OCI-LY7 (cell line): ENCODE data around the gene ZNF763.

Source experiments
- EZH2phosphoT487 ChIP-seq: fragments of 200-600 bp; sonication (generic); IDR thresholded peaks from 2 replicates; pipeline ENCODE4 v1.6.1; 2018; ENCODE audit warnings: low read depth, borderline replicate concordance, mild to moderate bottlenecking, mixed run types, antibody characterized with exemption, low read length, moderate library complexity, mixed read lengths
- TF ChIP-seq, protein P1 (sequence below): fragments of 200-600 bp; sonication (generic); conservative IDR thresholded peaks from 2 replicates; pipeline ENCODE4 v1.5.1; 2014; ENCODE audit warnings: mild to moderate bottlenecking, antibody characterized with exemption, low read length, moderate library complexity, mixed read lengths

DNA sequence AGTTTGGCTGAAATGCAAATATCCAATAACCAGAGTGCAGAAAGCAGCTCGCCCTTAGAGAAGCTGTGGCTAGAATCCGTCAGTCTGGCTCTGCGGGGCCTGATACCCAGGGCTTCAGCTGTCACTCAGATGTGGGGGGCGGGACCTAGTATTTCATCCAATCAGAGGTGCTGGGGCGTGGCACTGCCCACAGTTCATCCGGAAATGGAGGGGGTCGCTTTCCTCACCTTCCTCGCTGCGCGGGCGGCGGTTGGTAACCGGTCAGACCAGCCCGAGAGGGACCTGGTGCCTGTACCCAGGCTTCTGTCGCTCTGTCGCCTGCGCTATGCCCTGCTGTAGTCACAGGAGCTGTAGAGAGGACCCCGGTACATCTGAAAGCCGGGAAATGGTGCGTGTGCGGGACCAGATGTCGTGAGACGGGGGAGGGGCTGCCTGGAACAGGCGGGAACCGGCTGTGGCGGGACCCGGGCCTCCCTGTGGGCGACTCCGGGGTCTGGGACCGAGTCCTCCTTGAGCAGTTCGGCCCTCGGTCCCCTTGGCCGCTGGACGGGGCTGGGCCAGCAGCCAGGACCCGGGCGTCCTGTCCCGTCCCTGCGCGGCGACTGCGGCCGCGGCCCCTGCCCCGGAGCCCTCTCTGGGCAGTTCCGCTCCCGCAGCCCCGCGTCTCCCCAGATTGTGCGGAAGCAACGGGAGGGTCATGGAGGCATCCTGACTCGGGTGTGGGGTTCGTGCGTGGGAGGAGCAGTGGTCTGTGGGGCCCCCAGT is 39.8 kb upstream of the ZNF763 start, which contains the start of gene ZNF700:
- TF ChIP-seq, protein P1, sequence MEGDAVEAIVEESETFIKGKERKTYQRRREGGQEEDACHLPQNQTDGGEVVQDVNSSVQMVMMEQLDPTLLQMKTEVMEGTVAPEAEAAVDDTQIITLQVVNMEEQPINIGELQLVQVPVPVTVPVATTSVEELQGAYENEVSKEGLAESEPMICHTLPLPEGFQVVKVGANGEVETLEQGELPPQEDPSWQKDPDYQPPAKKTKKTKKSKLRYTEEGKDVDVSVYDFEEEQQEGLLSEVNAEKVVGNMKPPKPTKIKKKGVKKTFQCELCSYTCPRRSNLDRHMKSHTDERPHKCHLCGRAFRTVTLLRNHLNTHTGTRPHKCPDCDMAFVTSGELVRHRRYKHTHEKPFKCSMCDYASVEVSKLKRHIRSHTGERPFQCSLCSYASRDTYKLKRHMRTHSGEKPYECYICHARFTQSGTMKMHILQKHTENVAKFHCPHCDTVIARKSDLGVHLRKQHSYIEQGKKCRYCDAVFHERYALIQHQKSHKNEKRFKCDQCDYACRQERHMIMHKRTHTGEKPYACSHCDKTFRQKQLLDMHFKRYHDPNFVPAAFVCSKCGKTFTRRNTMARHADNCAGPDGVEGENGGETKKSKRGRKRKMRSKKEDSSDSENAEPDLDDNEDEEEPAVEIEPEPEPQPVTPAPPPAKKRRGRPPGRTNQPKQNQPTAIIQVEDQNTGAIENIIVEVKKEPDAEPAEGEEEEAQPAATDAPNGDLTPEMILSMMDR = no peak
- TF ChIP-seq EZH2phosphoT487 = no peak
